Fibroblast of skin of right biceps (primary cell): ENCODE results near the gene CNTLN.
"Not testable (repeated sequence)": the region's sequence is repeated elsewhere in the genome, so short reads cannot be mapped to it uniquely, and the experiment has no call there.

Experiments
- DNase-seq: peaks from one replicate; pipeline ENCODE4 v3.0.0-alpha.2; 2013

The CNTLN gene

DNA sequence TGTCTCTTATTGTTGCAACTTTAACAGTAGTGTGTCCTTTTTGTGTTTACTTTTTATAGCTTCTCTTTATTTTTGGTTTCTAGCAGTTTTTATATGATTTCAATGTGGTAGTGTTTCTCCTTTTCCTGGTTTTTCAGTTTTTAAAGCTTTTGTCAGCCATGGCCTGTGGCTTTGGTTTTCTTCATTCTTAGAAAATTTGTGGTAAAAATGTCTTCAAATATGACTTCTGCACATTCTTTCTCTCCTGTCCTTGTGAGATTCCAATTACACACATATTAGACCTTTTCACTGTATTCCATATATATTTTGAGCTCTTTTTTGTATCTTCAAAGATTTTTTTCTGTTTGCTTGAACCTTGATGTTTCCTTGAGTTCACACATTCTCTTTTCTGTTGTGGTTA lies 180.5 kb downstream of the CNTLN start:
- DNase-seq, result peak; percentile 48

DNA sequence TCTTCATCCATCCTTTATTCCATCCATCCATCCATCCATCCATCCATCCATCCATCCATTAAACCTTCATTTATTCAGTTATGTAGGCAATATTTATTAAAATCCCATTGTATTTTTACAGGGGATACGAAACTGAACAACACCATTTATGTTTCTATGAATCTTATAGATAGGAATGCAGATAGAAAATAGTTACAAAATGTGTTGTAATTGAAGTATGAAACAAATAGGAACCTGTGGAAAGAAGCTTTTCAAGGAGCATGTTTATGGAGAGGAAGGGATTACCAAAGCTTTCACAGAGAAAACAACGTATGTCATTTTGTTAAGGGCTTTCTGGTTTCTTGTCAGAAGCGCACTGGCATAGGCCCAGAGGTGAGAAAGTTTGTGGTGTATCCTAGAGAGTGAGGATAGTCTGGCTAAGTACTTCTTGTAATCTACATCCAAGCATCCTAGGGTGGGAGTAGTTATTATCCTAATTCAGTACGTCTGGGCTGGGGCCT lies 184.0 kb downstream of the CNTLN start:
- DNase-seq, result peak; percentile 28

DNA sequence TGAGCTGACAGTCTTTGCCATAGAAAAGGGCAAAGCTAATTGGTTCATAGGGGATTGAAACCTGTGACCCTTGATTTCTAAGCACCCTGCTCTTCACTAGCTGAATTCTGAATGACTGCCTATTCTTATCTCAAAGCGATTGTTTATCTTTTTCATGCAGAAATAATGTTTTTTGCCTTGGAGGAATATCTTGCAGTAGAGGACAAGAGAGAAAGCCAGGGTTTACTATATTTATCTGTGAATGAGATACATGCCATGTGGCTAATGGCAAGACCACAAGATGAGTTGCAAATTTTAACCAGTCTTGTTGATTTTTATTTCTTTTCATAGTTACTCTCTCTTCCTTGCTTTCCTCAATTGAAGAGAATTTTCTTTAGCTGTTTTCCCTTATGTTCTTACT lies 185.0 kb downstream of the CNTLN start:
- no peak for DNase-seq

DNA sequence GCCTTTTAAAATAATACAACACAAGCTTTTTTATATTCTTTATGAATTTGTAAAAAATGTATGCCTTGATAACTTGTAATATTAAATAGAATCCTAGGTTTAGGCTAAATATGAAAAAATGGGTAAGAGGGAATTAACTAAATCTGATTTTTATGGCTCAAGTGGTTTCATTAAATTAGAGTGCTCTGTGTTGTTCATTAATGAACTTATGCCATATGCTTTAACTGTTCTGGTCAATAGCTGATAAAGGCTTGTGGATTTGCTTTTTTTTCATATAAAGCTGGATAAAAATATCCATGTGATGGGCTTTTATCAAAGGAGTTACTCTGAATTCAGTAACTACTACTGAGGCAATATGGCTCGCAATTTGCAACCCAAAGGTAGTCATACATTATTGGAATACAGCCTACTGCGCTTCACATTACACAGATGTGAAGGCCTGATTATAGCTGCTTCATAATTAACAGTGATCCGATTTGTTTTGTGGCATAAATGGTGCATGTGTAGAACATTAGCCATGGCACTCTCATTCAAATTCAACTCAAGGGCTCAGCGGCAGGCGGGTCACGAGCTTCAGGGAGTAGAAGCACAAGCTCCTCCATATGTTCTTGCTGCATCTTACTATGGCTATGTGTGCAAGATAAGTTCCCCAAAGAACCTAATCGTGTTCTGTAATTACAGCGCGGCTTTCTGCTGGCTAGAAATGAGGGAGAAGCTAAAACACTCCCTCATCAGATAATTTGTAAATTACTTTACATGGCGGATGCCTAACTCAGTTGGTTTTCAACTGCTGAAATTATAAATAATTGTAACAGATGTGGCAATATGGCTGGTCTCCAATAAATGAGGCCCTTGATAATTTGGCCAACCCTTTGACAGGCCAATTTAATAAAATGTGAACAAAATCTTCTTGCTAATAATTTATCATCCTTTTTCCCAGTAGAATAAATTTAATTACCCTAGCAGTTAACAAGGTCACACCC lies 188.3 kb downstream of the CNTLN start:
- DNase-seq, result no peak

DNA sequence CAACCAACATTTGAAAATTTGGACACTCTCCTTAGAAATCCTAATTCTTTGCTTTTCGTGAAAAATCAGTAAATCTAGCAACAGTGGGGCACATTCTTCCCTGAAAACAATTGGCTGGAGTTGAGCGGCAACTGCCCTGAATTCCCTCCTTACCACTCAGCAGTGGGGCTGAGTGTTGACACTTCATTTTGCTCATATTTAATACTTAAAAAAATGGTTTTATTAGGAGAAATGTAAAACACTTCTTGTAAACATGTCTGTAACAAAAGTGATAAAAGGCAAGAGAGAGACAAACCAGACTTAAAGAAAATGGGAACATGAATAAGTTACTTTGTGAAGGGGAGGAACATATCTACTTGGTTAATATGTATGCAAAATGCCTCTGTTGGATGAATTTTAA lies 193.5 kb downstream of the CNTLN start:
- DNase-seq, result no peak

DNA sequence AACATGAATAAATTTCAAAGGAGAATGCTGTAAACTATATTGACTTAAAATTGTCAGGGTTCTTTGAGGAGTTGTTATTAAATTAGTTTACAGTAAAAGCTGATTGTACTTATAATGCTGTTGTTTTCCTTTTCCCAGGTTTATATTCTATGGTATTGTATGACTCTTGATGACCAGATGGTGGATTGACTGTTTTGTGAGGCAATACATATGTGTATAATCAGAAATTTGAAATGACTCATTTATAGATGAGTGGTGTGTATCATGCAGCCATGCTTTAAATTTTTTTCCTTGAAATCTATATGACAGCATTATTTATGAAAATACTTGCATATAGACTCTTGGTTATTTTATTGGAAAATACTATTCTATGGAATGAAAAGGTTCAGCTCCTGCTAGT lies 195.3 kb downstream of the CNTLN start:
- peak; percentile 12 for DNase-seq

DNA sequence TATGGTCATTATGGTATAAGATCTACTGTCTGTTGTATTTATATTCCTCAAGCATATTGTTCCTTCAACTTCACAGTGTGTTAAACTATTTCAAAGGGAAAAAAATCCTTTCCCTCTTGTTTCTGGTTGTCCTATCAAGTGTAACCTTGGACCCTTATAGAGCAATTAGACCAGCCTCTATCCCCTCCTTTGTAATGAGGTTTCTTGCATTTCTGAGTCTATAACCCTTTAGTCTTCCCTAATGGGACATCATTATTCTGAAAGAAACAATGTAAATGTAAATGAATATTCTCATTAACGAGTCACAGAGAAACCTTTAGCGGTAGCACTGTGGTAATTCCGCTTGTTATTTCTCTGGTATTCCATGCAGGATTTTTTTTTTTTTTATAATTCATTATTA lies 197.3 kb downstream of the CNTLN start:
- no peak for DNase-seq

DNA sequence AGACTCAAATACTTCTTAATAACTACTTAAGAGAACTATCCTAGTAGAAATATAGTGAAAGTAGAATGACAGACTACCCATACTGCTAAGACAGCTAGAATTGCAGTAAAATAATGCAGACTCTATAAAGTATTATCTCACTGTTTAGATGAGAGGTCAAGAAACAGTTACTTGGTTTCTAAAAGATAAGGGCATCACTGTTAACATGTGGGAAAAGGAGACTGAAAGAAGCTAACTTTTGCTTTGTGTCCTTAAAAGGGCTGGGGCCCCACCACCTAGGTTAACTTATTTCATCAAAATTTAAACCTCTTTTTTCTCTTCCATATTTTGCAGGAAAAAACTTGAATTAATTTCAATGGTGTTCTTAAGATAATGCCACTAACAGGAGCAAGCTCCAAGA lies 204.3 kb downstream of the CNTLN start:
- no peak for DNase-seq

DNA sequence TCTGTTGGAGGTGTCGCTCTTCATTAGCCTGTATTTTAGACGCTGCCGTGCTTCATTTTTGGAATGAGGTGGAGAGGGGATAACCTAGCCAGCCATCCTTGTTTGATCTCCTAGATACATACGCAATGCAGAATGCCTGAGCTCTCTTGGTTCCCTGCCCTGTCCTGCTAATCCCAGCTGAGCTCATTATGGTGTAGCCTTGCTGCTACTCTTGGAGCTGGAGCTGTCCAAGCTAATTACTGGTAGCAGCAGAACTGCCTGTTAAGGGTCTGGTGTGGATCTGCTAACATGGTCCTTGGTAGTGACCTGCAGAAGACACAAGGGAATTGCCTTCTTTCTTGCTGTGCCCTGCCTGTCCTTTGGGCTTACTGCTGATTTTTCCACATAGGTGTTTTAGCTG lies 207.9 kb downstream of the CNTLN start:
- DNase-seq, result no peak

DNA sequence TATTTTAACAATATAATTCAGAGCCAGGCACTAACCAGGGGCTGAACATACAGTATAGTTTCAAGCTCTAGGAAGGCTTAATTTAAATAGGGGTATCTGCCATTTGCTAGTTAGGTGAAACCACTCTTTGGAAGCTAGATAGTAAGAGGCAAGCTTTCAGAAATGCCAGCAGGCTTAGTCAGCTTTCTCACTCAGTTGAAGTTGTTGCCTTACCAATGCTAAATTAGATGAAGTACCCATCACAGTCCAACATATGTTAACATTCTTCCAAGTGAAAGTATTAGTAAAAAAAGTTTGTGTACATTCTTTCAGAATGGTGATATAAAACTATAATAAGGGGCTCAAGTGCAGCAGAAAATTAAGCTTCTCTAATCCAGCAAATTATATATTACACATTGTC lies 215.0 kb downstream of the CNTLN start:
- DNase-seq, result peak; percentile 62

DNA sequence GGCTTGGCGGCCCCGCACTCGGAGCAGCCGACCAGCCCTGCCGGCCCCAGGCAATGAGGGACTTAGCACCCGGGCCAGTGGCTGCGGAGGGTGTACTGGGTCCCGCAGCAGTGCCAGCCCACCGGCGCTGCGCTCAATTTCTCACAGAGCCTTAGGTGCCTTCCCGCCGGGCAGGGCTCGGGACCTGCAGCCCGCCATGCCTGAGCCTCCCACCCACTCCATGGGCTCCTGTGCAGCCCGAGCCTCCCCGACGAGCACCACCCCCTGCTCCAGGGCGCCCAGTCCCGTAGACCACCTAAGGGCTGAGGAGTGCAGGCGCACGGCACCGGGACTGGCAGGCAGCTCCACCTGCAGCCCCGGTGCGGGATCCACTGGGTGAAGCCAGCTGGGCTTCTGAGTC lies 219.2 kb downstream of the CNTLN start:
- not testable (repeated sequence) for DNase-seq

DNA sequence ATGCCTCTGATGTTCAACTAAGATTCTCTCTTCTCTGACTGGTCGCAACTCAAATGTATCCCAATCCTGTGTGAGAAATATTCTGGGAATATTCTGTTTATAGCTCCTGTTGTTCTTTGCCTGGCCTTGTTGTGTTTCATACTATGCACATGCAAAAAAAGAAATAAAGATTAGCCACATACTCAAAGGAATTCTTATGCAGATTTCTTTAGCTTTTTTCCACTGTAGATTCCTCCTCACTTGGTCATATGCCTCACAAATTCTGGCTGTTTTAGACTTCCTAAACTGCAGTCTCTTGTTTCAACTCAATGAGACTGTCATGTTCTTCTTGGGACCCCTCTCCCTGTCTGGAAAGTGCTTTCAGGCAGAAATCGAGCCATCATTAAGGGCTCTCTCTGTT lies 226.5 kb downstream of the CNTLN start:
- no peak for DNase-seq

DNA sequence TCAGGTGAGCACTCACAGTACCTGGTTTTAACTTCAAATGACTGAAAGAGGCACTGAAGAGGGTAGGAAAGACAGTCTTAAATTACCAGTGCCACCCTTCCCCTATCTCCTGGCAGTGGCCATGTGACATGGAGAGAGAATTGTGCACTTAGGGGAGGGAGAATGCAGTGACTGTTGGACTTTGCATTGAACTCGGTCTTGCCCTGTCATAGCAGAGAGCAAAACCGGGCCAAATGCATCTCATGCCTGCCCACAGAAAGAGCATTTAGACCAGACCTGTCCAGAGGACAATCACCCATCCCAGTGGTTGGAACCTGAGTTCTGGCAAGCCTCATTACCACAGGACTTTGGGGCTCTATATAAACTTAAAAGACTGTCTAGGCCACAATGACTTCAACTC lies 232.2 kb downstream of the CNTLN start:
- no peak for DNase-seq

DNA sequence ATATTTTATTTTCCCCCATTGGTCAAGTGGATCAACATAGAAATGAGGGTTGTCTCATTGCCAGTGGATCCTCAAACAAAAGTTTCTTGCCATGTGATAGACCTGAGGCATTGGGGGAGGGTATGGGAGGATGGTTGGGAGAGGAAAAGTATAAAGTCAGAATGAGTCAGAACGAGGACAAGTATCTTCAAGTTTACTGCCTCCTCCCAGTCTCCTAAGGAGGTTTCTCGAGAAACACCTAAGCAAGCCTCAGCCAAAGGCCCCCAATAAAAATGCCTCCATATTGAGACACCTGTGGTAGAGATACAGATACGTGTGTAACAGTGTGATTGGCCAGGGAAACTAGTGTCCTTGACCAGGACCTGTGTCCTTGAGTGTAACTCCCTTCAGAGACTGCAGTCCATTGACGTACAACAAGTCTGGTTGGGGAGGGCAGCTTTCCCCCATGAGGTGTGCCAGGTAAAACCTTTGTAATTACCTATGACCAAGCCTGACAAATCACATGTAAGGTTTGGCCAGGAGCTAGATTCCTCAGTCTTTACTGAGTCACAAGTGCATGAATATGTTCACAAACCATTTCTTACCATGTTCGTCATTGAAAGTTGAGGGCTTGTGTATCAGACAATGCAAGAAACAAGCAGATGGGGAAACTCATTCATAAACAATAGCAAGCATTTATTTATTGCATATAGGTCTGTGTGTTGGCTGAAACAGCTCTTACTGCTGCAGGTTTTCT lies 245.5 kb downstream of the CNTLN start:
- no peak for DNase-seq

DNA sequence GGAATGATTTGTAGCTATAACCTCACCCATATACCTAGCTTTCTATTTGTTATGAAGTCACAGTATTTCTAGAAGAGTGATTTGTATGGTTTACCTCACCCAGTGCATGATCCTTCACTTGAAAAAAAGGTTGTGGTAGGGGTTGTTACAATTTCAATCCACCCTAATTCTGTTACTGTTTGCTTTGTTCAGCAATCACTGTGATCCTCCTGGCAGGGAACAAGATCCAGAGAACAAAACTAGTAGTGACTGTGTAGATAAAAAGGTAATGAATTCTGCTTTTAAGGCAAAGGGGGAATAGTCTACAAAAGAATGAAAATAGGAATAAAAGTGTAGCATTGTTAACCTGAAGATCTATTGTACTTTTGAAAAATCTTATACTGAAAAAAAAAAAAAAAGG lies 252.7 kb downstream of the CNTLN start:
- no peak for DNase-seq

DNA sequence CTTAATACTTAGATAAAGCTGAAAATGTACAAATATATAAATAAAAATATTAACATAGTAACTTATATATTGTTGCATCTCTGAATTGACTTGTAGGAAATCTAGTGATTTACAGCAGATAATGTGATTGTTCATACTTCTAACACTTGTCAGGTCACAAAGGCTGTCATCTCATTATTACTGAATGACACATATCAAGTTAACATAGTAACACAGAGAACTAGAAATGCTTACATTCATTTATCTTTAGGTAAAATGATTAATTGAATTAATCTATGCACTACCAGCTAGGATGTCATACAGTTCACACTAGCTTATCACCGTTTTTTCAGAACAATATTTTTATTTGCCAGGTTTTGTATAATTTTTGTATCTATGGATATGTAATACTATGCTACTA lies 254.2 kb downstream of the CNTLN start:
- no peak for DNase-seq

DNA sequence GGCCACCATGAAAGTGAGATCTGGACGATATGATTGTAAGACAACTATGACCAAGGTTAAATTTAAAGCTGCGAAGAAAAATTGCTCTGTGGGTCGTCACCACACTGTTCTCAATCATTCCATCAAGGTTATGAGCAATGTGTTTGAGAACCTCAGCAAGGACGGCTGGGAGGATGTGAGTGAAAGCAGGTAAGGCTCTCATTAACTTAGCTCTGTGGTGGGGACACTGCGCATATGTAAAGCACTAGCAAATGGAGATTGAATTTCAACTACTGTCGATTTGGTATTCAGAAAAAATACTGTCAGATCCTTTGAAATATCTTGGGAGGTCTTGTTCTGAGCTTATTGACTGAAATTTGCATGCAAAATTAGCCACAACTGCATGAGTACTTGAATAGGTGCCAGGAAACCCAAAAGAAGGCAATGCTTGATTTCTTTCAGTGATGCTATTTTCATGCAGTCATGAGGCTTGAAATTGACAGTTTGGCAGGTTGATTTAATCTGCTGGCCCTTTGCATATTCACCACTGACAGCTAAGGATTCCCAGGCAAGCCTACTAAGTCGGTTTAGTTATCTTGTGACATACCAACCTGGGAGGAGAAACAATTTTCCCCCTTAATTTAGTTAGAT lies 260.2 kb downstream of the CNTLN start:
- no peak for DNase-seq

DNA sequence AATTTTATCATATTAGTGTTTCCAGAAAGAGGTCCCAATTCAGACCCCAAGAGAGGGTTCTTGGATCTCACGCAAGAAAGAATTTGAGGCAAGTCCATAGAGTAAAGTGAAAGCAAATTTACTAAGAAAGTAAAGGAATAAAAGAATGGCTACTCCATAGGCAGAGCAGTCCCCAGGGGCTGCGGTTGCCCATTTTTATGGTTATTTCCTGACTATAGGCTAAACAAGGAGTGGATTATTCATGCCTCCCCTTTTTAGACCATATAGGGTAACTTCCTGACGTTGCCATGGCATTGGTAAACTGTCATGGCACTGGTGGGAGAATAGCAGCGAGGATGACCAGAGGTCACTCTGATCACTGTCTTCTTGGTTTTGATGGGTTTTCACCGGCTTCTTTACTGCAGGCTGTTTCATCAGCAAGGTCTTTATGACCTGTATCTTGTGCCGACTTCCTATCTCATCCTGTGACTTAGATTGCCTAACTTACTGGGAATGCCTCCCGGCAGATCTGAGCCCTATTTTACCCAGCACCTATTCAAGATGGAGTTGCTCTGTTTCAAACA lies 262.4 kb downstream of the CNTLN start:
- not testable (repeated sequence) for DNase-seq

DNA sequence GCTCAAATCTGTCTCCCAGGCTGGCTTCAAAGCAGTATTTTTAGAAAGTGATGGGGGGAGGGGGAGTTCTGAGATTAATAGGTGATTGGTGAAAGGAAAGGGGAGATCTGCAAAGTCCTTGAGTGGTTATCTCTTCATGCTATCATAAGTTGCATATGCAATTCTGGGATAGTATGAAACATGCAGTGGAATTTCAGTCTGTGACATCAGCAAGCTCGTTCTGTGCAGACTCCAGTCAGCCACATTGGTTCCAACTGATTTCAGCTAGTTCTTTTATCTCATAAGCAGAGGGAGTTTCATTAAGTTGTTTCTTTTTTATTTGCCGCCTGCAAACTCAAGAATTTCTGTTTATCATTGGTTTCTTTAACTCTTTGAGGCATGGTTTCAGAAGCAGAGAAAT lies 263.5 kb downstream of the CNTLN start:
- DNase-seq, result peak; percentile 22

DNA sequence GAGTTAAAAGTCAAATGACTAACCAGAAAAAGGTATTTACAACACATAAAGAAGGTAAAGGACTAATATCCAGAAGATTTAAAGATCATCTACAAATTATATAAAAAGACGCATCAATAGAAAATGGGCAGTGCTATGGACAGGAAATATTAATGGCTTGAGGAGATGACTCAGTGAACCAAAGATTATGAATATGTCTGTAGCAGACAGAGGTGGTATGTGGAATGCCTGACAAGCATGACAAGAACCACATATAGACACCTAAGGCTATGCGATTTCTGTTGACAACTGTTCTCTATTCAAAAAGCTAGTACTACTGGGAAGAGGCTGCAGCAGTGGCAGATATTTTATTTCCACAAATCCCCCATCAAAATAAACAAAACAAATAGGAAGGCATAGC lies 267.0 kb downstream of the CNTLN start:
- peak; percentile 9 for DNase-seq

DNA sequence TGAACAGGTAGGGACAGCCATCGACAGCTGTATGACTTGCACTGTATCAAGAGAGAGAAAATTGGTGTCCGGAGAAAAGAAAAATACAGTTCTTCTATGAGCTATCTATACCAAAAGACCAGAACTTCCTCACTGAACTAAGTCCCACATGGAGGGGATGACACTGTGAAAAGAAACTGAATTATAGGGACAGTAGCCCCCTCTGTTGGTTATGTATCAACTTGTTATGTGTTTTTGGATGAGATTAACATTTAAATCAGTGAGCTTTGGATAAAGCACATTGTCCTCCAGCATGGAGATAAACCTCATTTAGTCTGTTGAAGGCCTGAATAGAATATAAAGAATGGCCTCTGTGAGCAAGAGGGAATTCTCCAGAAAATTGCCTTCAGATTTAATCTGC lies 267.5 kb downstream of the CNTLN start:
- peak; percentile 25 for DNase-seq

DNA sequence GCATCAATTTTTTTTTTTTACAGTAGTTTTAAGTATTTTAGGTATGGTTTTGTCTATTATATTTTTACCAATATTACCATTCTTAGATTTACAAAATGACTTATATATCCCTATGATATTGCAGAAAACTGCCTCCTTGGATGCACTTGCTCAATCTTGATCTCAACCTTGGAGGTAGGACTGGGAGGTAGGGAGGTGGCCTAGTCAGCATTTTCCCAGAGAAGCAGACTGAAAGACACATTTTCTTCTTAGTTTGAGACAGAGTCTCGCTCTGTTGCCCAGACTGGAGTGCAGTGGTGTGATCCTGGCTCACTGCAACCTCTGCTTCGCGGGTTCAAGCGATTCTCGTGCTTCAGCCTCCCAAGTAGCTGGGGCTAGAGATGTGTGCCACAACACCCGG lies 268.7 kb downstream of the CNTLN start:
- no peak for DNase-seq

DNA sequence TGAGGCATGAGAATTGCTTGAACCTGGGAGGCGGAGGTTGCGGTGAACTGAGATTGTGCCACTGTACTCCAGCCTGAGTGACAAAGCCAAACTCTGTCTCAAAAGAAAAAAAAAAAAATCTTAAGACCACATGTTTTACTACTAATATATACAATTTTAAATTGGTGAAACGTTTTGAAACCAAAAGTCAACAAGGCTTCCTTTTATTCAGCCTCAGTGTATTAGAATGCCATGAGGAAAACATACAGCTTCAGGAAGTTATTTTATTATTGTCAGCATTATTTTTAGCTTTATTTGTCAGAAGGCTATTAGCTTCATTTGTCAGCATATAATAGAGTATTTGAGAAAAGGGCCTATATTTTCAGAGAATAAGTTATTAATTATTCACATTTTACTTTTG lies 280.1 kb downstream of the CNTLN start:
- no peak for DNase-seq
